Measurements from ENCODE around the gene INO80.
"Not testable (repeated sequence)": the region's sequence is repeated elsewhere in the genome, so short reads cannot be mapped to it uniquely, and the experiment has no call there.

Gene INO80

DNA sequence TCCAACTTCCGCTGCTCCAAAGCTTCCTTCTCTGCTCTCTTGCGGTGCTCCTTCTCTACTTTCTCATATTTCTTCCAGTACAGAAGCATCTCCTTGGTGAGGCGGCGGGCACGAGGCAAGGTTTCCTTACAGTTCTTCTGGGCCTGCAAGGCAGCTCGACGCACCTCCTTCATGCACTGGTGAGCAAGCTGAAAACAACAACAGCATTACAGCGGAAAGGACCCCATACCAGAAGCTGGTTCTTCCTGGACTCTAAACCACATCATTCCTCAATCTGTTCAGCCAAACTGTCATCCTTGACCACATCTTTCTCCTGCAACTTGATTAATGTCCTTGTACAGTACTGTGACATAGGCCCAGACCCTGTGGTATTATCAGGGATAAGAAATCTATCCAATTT, 36.4 kb downstream of the INO80 start:
- no peaks in the 10 kb centered on the region for H3K79me2 ChIP-seq (ENCODE audit: low read length)
- no peak overlapping the region for H2AFZ ChIP-seq (ENCODE audit: low read depth, low read length)
- no peak overlapping the region for H3K9ac ChIP-seq (ENCODE audit: low read length)
- no peak for TF ChIP-seq EZH2phosphoT487 (IDR thresholded peaks at IDR 0.05; ENCODE audit: low read depth)
- no peak for TF ChIP-seq CTCF (IDR thresholded peaks at IDR 0.05; ENCODE audit: low read depth, low read length)
- H3K27me3 ChIP-seq (ENCODE audit: low read depth, low read length) = no peaks in the 10 kb centered on the region
- no peak overlapping the region for H3K4me3 ChIP-seq (ENCODE audit: low read length)
- H4K20me1 ChIP-seq (ENCODE audit: insufficient read depth, low read length) = no peaks in the 10 kb centered on the region
- H3K4me2 ChIP-seq (ENCODE audit: low read length) = no peak overlapping the region
- H3K4me1 ChIP-seq (ENCODE audit: low read length) = no peaks in the 10 kb centered on the region
- H3K36me3 ChIP-seq (replicated peaks; ENCODE audit: low read depth, low read length) = peaks cover 40% of the 10 kb centered on the region
- no peak overlapping the region for H3K27ac ChIP-seq (ENCODE audit: low read length)
- no peaks in the 10 kb centered on the region for H3K9me3 ChIP-seq (ENCODE audit: insufficient read depth, low read length)

DNA sequence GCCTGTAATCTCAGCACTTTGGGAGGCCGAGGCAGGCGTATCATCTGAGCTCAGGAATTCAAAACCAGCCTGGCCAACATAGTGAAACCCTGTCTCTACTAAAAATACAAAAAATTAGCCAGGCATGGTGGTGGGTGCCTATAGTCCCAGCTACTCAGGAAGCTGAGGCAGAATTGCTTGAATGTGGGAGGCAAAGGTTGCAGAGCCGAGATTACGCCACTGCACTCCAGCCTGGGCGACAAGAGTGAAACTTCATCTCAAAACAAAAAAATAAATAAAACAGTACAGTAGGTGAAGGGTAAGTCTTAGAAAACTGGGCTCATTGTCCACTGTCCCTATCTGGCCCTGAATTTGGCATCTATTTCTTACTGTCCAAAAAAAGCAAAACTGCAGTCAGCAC, 37.2 kb downstream of the INO80 start:
- H2AFZ ChIP-seq (ENCODE audit: low read depth, low read length); H3K79me2 ChIP-seq (ENCODE audit: low read length); H3K4me2 ChIP-seq (ENCODE audit: low read length); H3K9me3 ChIP-seq (ENCODE audit: insufficient read depth, low read length); H3K27ac ChIP-seq (ENCODE audit: low read length); H3K9ac ChIP-seq (ENCODE audit: low read length); H3K27me3 ChIP-seq (ENCODE audit: low read depth, low read length); H3K4me3 ChIP-seq (ENCODE audit: low read length); H3K4me1 ChIP-seq (ENCODE audit: low read length); H4K20me1 ChIP-seq (ENCODE audit: insufficient read depth, low read length): not testable (repeated sequence)
- peaks cover 44% of the 10 kb centered on the region for H3K36me3 ChIP-seq (replicated peaks; ENCODE audit: low read depth, low read length)

- Histone ChIP-seq H3K9me3 (ENCODE audit: insufficient read depth, low read length) (no peaks in the 10 kb centered on the region), H3K27me3 (ENCODE audit: low read depth, low read length) (no peaks in the 10 kb centered on the region), H3K4me2 (ENCODE audit: low read length) (no peak overlapping the region), H3K79me2 (ENCODE audit: low read length) (no peaks in the 10 kb centered on the region), H2AFZ (ENCODE audit: low read depth, low read length) (no peak overlapping the region), H3K9ac (ENCODE audit: low read length) (no peak overlapping the region), H3K36me3 (replicated peaks; ENCODE audit: low read depth, low read length) (peaks cover 48% of the 10 kb centered on the region), H3K4me1 (ENCODE audit: low read length) (no peaks in the 10 kb centered on the region), H3K4me3 (ENCODE audit: low read length) (no peak overlapping the region), H3K27ac (ENCODE audit: low read length) (no peak overlapping the region), H4K20me1 (ENCODE audit: insufficient read depth, low read length) (no peaks in the 10 kb centered on the region)
- TF ChIP-seq CTCF (IDR thresholded peaks at IDR 0.05; ENCODE audit: low read depth, low read length) (no peak), EZH2phosphoT487 (IDR thresholded peaks at IDR 0.05; ENCODE audit: low read depth) (no peak)
Measured at GRCh38 chr15:41078125-41078524, 38.0 kb downstream of the INO80 start.

GRCh38 chr15:41073028-41073427, 43.1 kb downstream of the INO80 start:
- Histone ChIP-seq H3K9me3 (ENCODE audit: insufficient read depth, low read length) (no peaks in the 10 kb centered on the region), H3K4me2 (ENCODE audit: low read length) (no peak overlapping the region), H4K20me1 (ENCODE audit: insufficient read depth, low read length) (no peaks in the 10 kb centered on the region), H3K27ac (ENCODE audit: low read length) (no peak overlapping the region), H3K27me3 (ENCODE audit: low read depth, low read length) (no peaks in the 10 kb centered on the region), H3K79me2 (ENCODE audit: low read length) (no peaks in the 10 kb centered on the region), H3K4me1 (ENCODE audit: low read length) (no peaks in the 10 kb centered on the region), H3K4me3 (ENCODE audit: low read length) (no peak overlapping the region), H3K36me3 (replicated peaks; ENCODE audit: low read depth, low read length) (peaks cover 35% of the 10 kb centered on the region), H2AFZ (ENCODE audit: low read depth, low read length) (no peak overlapping the region), H3K9ac (ENCODE audit: low read length) (no peak overlapping the region)
- TF ChIP-seq EZH2phosphoT487 (IDR thresholded peaks at IDR 0.05; ENCODE audit: low read depth) = no peak
- TF ChIP-seq CTCF (IDR thresholded peaks at IDR 0.05; ENCODE audit: low read depth, low read length) = no peak

GRCh38 chr15:41072013-41072412, 44.1 kb downstream of the INO80 start:
- H3K27ac ChIP-seq (ENCODE audit: low read length) = no peak overlapping the region
- H4K20me1 ChIP-seq (ENCODE audit: insufficient read depth, low read length) = no peaks in the 10 kb centered on the region
- H3K4me1 ChIP-seq (ENCODE audit: low read length) = no peaks in the 10 kb centered on the region
- peaks cover 38% of the 10 kb centered on the region for H3K36me3 ChIP-seq (replicated peaks; ENCODE audit: low read depth, low read length)
- H3K27me3 ChIP-seq (ENCODE audit: low read depth, low read length) = no peaks in the 10 kb centered on the region
- H2AFZ ChIP-seq (ENCODE audit: low read depth, low read length) = no peak overlapping the region
- TF ChIP-seq CTCF (IDR thresholded peaks at IDR 0.05; ENCODE audit: low read depth, low read length) = no peak
- no peak for TF ChIP-seq EZH2phosphoT487 (IDR thresholded peaks at IDR 0.05; ENCODE audit: low read depth)
- H3K79me2 ChIP-seq (ENCODE audit: low read length) = no peaks in the 10 kb centered on the region
- no peaks in the 10 kb centered on the region for H3K9me3 ChIP-seq (ENCODE audit: insufficient read depth, low read length)
- H3K4me3 ChIP-seq (ENCODE audit: low read length) = no peak overlapping the region
- no peak overlapping the region for H3K4me2 ChIP-seq (ENCODE audit: low read length)
- H3K9ac ChIP-seq (ENCODE audit: low read length) = no peak overlapping the region
